DOHH2 (cell line): Measurements from ENCODE around the gene GRAMD2B.

Source experiments
- CTCF ChIP-seq: fragments of 200-600 bp; sonication (generic); IDR thresholded peaks from one replicate; pipeline ENCODE4 v1.5.1; 2014; ENCODE audit warnings: antibody characterized with exemption, mild to moderate bottlenecking, low read depth, low read length; ENCODE audit not compliant: poor library complexity, severe bottlenecking
- EZH2phosphoT487 ChIP-seq: fragments of 200-600 bp; sonication (generic); IDR thresholded peaks from 2 replicates; pipeline ENCODE4 v1.6.1; 2017; ENCODE audit warnings: borderline replicate concordance, mild to moderate bottlenecking, antibody characterized with exemption, low read length, moderate library complexity, mixed read lengths

GRCh38 chr5:126512451-126512850 is 89.2 kb downstream of the GRAMD2B start:
- no peak for TF ChIP-seq CTCF
- TF ChIP-seq EZH2phosphoT487: no peak
